Chondrocyte (in vitro differentiated cells): ENCODE measurements around the gene RHOT1. TPM values are rescaled to one million over a fixed set of nuclear protein-coding genes. Genes with fewer than 3 reads are reported as not detected.
"Not testable (repeated sequence)": the region's sequence is repeated elsewhere in the genome, so short reads cannot be mapped to it uniquely, and the experiment has no call there.

Source experiments
- DNase-seq: peaks from one replicate; pipeline ENCODE4 v3.0.0; 2021; ENCODE audit warnings: mixed read lengths, low spot score
- H3K27ac Mint-ChIP-seq: one replicate; pipeline ENCODE4 v1.8.0; 2021; ENCODE audit warnings: mild to moderate bottlenecking, moderate library complexity, mixed read lengths; ENCODE audit not compliant: unreplicated experiment
- H3K27me3 Mint-ChIP-seq: 2 replicates; pipeline ENCODE4 v1.8.0; 2021; ENCODE audit warnings: low read depth, mixed read lengths
- H3K36me3 Mint-ChIP-seq: 2 replicates; pipeline ENCODE4 v1.8.0; 2021; ENCODE audit warnings: low read depth, mixed read lengths
- H3K4me1 Mint-ChIP-seq: 2 replicates; pipeline ENCODE4 v1.8.0; 2021; ENCODE audit warnings: low read depth, mild to moderate bottlenecking, mixed read lengths
- H3K4me3 Mint-ChIP-seq: one replicate; pipeline ENCODE4 v1.8.0; 2021; ENCODE audit warnings: mild to moderate bottlenecking, moderate library complexity, mixed read lengths; ENCODE audit not compliant: unreplicated experiment
- H3K9me3 Mint-ChIP-seq: 2 replicates; pipeline ENCODE4 v1.8.0; 2021; ENCODE audit warnings: low read depth, mixed read lengths
- CTCF ChIP-seq: fragments of 200-600 bp; sonication (generic); IDR thresholded peaks from 2 replicates; pipeline ENCODE4 v1.5.0; 2021; ENCODE audit warnings: antibody characterized with exemption, mild to moderate bottlenecking, moderate library complexity
- long read RNA-seq: library from polyadenylated mRNA; stranded (forward); transcript quantifications from one replicate; pipeline ENCODE4 v2.0.0, GENCODE V29; 2021
- total RNA-seq: library from RNA; stranded (reverse); gene quantifications from 3 replicates; pipeline ENCODE4 v1.2.1, GENCODE V29; 2021

Gene RHOT1
- total RNA-seq: 26.7 to 31.5 TPM (median 27.0 TPM) in 3 replicates
- long read RNA-seq, transcript RHOT1-201 (19 exons, 3,133 nt): major isoform, 23 of 57 reads
- long read RNA-seq, transcript RHOT1-205 (20 exons, 2,516 nt): minor isoform, 12 of 57 reads
- long read RNA-seq, partial matches to known transcripts: 1 of 57 reads
- long read RNA-seq, other reads (novel, unspliced or antisense): 15 of 57 reads

- H3K4me1 Mint-ChIP-seq: peaks cover 25% of the 10 kb centered on the region
- no peak for DNase-seq
- H3K27me3 Mint-ChIP-seq: no peaks in the 10 kb centered on the region
- peak within 1 kb of the TSS; percentile 96 for H3K27ac Mint-ChIP-seq
- peaks cover 2% of the 10 kb centered on the region for H3K36me3 Mint-ChIP-seq
- TF ChIP-seq CTCF: peak; percentile 79
- no peaks in the 10 kb centered on the region for H3K9me3 Mint-ChIP-seq
- peak within 1 kb of the TSS; percentile 99 for H3K4me3 Mint-ChIP-seq
Observed at GRCh38 chr17:32142038-32142856, at the start of gene RHOT1. RHOT1 (plus strand) TSS chr17:32142502; CDS start chr17:32142693, 191 bp downstream.

GRCh38 chr17:32099686-32100085 lies 42.6 kb upstream of the RHOT1 start:
- H3K9me3 Mint-ChIP-seq: no peaks in the 10 kb centered on the region
- H3K4me3 Mint-ChIP-seq: no peak overlapping the region
- no peaks in the 10 kb centered on the region for H3K36me3 Mint-ChIP-seq
- DNase-seq: no peak
- peaks cover 10% of the 10 kb centered on the region for H3K27me3 Mint-ChIP-seq
- H3K27ac Mint-ChIP-seq: no peak overlapping the region
- H3K4me1 Mint-ChIP-seq: peaks cover 9% of the 10 kb centered on the region
- TF ChIP-seq CTCF: no peak

GRCh38 chr17:32100323-32100722 lies 42.0 kb upstream of the RHOT1 start:
- H3K36me3 Mint-ChIP-seq, H3K27me3 Mint-ChIP-seq, DNase-seq, H3K27ac Mint-ChIP-seq, H3K4me3 Mint-ChIP-seq, H3K4me1 Mint-ChIP-seq, H3K9me3 Mint-ChIP-seq: not testable (repeated sequence)

GRCh38 chr17:32100971-32101631 lies 41.2 kb upstream of the RHOT1 start:
- DNase-seq: no peak

GRCh38 chr17:32102172-32102571 lies 40.1 kb upstream of the RHOT1 start:
- Mint-ChIP-seq H3K27ac (no peak overlapping the region), H3K27me3 (peaks cover 5% of the 10 kb centered on the region), H3K36me3 (no peaks in the 10 kb centered on the region), H3K9me3 (no peaks in the 10 kb centered on the region), H3K4me1 (peaks cover 9% of the 10 kb centered on the region), H3K4me3 (no peak overlapping the region)
- DNase-seq: no peak
- TF ChIP-seq CTCF: no peak

More at GRCh38 chr17:32100971-32101631, 41.2 kb upstream of the RHOT1 start:
- H3K27ac Mint-ChIP-seq: no peak overlapping the region
- H3K4me3 Mint-ChIP-seq: no peak overlapping the region
- TF ChIP-seq CTCF: no peak
- no peaks in the 10 kb centered on the region for H3K36me3 Mint-ChIP-seq
- H3K27me3 Mint-ChIP-seq: peaks cover 10% of the 10 kb centered on the region
- peaks cover 9% of the 10 kb centered on the region for H3K4me1 Mint-ChIP-seq
- H3K9me3 Mint-ChIP-seq: no peaks in the 10 kb centered on the region
